AG09309 (cell line): ENCODE measurements around the gene INPP5B.

ENCODE experiments used
- DNase-seq: peaks from one replicate; pipeline ENCODE4 v3.0.0-alpha.2; 2010; ENCODE audit warnings: low read depth
- H3K4me3 ChIP-seq: 2 replicates; pipeline ENCODE4 v1.5.1; 2011; ENCODE audit warnings: mild to moderate bottlenecking, low read depth, low read length, moderate library complexity; ENCODE audit not compliant: control insufficient read depth
- CTCF ChIP-seq: IDR thresholded peaks from 2 replicates; pipeline ENCODE4 v1.5.1; 2011; ENCODE audit warnings: mild to moderate bottlenecking, low read depth, low read length, inconsistent platforms; ENCODE audit not compliant: insufficient read depth, control insufficient read depth; ENCODE audit errors: missing control alignments

INPP5B gene

GRCh38 chr1:37858931-37859506, 87.8 kb downstream of the INPP5B start:
- peak overlapping the region; percentile 97 for H3K4me3 ChIP-seq
- TF ChIP-seq CTCF: no peak
- no peak for DNase-seq

- no peak overlapping the region for H3K4me3 ChIP-seq
- no peak for DNase-seq
- TF ChIP-seq CTCF: no peak
Measured at GRCh38 chr1:37854406-37854805, 92.4 kb downstream of the INPP5B start.

- no peak overlapping the region for H3K4me3 ChIP-seq
- no peak for TF ChIP-seq CTCF
- DNase-seq: no peak
Measured at GRCh38 chr1:37853157-37853556, 93.7 kb downstream of the INPP5B start.

GRCh38 chr1:37851782-37852210, 95.1 kb downstream of the INPP5B start:
- no peak for TF ChIP-seq CTCF

GRCh38 chr1:37851262-37851661, 95.6 kb downstream of the INPP5B start:
- H3K4me3 ChIP-seq: no peak overlapping the region
- TF ChIP-seq CTCF: no peak
- no peak for DNase-seq

More at GRCh38 chr1:37851782-37852210, 95.1 kb downstream of the INPP5B start:
- H3K4me3 ChIP-seq: no peak overlapping the region
- no peak for DNase-seq

GRCh38 chr1:37850352-37850955, 96.4 kb downstream of the INPP5B start:
- DNase-seq: no peak
- no peak for TF ChIP-seq CTCF
- no peak overlapping the region for H3K4me3 ChIP-seq
